IMR-90 (cell line): ENCODE results near the gene MYO3B. TPM values are rescaled to one million over a fixed set of nuclear protein-coding genes. Genes with fewer than 3 reads are reported as not detected.

Experiments used
- ATAC-seq: fragments of 200-7000 bp; cut with Tn5 transposase; 2 replicates; pipeline ENCODE4 v1.9.1; 2020; ENCODE audit warnings: low read depth, mild to moderate bottlenecking, moderate library complexity
- BruUV-seq: library from RNA; stranded (reverse); fragments of 400-500 nt; replicated peaks from 2 replicates; lab custom pipeline; 2021; lab: Mats Ljungman, UMichigan
- CTCF ChIA-PET: fragments of 300-600 bp; formaldehyde crosslinking; extraction: SDS; loops from one replicate; lab custom pipeline; 2021; ENCODE audit warnings: antibody characterized with exemption; lab: Yijun Ruan, JAX
- POLR2A ChIA-PET: fragments of 300-600 bp; sonication (Branson Sonifier 250); formaldehyde crosslinking; loops from one replicate; lab custom pipeline; 2022; ENCODE audit warnings: antibody characterized with exemption; ENCODE audit not compliant: unreplicated experiment; lab: Charles Lee
- DNase-seq: peaks from one replicate; pipeline ENCODE4 v3.0.0; 2013
- H2AFZ ChIP-seq: replicated peaks from 2 replicates; pipeline ENCODE3; 2013; ENCODE audit warnings: low read length, mild to moderate bottlenecking; ENCODE audit not compliant: poor library complexity
- H2AK5ac ChIP-seq: 2 replicates; pipeline ENCODE4 v1.6.1; 2013; ENCODE audit warnings: low read depth, low read length, inconsistent platforms
- H2AK9ac ChIP-seq: replicated peaks from 2 replicates; pipeline ENCODE3; 2013; ENCODE audit warnings: mild to moderate bottlenecking, low read depth, low read length, moderate library complexity; ENCODE audit not compliant: poor library complexity
- H2BK120ac ChIP-seq: 2 replicates; pipeline ENCODE4 v1.6.1; 2013; ENCODE audit warnings: low read depth, low read length, inconsistent platforms
- H2BK15ac ChIP-seq: 3 replicates; pipeline ENCODE4 v1.6.1; 2013; ENCODE audit warnings: low read depth, low read length, inconsistent platforms
- H2BK20ac ChIP-seq: 2 replicates; pipeline ENCODE4 v1.6.1; 2013; ENCODE audit warnings: low read depth, mild to moderate bottlenecking, inconsistent platforms, low read length, moderate library complexity
- H2BK5ac ChIP-seq: 2 replicates; pipeline ENCODE4 v1.6.1; 2013; ENCODE audit warnings: mild to moderate bottlenecking, low read depth, low read length, inconsistent platforms; ENCODE audit not compliant: poor library complexity, severe bottlenecking
- H3K14ac ChIP-seq: replicated peaks from 2 replicates; pipeline ENCODE4 v1.6.1; 2013; ENCODE audit warnings: low read depth, low read length, inconsistent platforms
- H3K18ac ChIP-seq: 2 replicates; pipeline ENCODE4 v1.6.1; 2013; ENCODE audit warnings: low read depth, low read length, control low read depth
- H3K23ac ChIP-seq: 2 replicates; pipeline ENCODE4 v1.6.1; 2013; ENCODE audit warnings: low read depth, low read length, inconsistent platforms
- H3K27ac ChIP-seq: 2 replicates; pipeline ENCODE4 v1.5.1; 2013; ENCODE audit warnings: mild to moderate bottlenecking, control low read depth, low read length; ENCODE audit not compliant: insufficient read depth
- H3K27me3 ChIP-seq: 2 replicates; pipeline ENCODE4 v1.6.1; 2013; ENCODE audit warnings: low read length; ENCODE audit not compliant: control insufficient read depth, insufficient read depth
- H3K36me3 ChIP-seq: 2 replicates; pipeline ENCODE4 v1.6.1; 2013; ENCODE audit warnings: low read length, mixed read lengths; ENCODE audit not compliant: control insufficient read depth, insufficient read depth
- H3K4ac ChIP-seq: 2 replicates; pipeline ENCODE4 v1.6.1; 2013; ENCODE audit warnings: low read depth, low read length, inconsistent platforms
- H3K4me1 ChIP-seq: 2 replicates; pipeline ENCODE4 v1.6.1; 2013; ENCODE audit warnings: low read length, mixed read lengths; ENCODE audit not compliant: control insufficient read depth, insufficient read depth
- H3K4me2 ChIP-seq: 2 replicates; pipeline ENCODE4 v1.6.1; 2013; ENCODE audit warnings: low read depth, mild to moderate bottlenecking, control low read depth, low read length, moderate library complexity
- H3K4me3 ChIP-seq: 2 replicates; pipeline ENCODE4 v1.5.1; 2013; ENCODE audit warnings: low read depth, mild to moderate bottlenecking, control low read depth, low read length, moderate library complexity; ENCODE audit not compliant: insufficient read depth
- H3K56ac ChIP-seq: 2 replicates; pipeline ENCODE4 v1.6.1; 2013; ENCODE audit warnings: low read length, inconsistent platforms; ENCODE audit not compliant: insufficient read depth; ENCODE audit errors: extremely low read depth
- H3K79me1 ChIP-seq, 2 experiments: 2 replicates each; pipeline ENCODE4 v1.6.1; 2013; ENCODE audit warnings: low read length in 2 of 2, inconsistent platforms in 1 of 2, low read depth in 1 of 2
- H3K9ac ChIP-seq: 2 replicates; pipeline ENCODE4 v1.6.1; 2013; ENCODE audit warnings: low read depth, low read length, control low read depth
- H3K9me1 ChIP-seq: 2 replicates; pipeline ENCODE4 v1.6.1; 2013; ENCODE audit warnings: low read length, inconsistent platforms; ENCODE audit not compliant: insufficient read depth
- H3K9me3 ChIP-seq: 2 replicates; pipeline ENCODE4 v1.6.1; 2013; ENCODE audit warnings: low read length; ENCODE audit not compliant: control insufficient read depth, insufficient read depth
- H4K20me1 ChIP-seq: 2 replicates; pipeline ENCODE4 v1.6.1; 2013; ENCODE audit warnings: low read length, inconsistent platforms; ENCODE audit not compliant: insufficient read depth
- H4K5ac ChIP-seq: 2 replicates; pipeline ENCODE4 v1.6.1; 2013; ENCODE audit warnings: mild to moderate bottlenecking, low read depth, low read length, control low read depth
- H4K8ac ChIP-seq, 2 experiments: 2 replicates each; pipeline ENCODE4 v1.6.1; 2013; ENCODE audit warnings: low read depth in 2 of 2, low read length in 2 of 2, control low read depth in 1 of 2, inconsistent platforms in 1 of 2
- H4K91ac ChIP-seq: 2 replicates; pipeline ENCODE4 v1.6.1; 2013; ENCODE audit warnings: low read depth, low read length, inconsistent platforms; ENCODE audit not compliant: insufficient read depth
- CHD1 ChIP-seq: IDR thresholded peaks from 2 replicates; pipeline ENCODE4 v1.6.1; 2012; ENCODE audit warnings: low read depth, low read length, improper control_type of control experiment
- CTCF ChIP-seq: conservative IDR thresholded peaks from 2 replicates; pipeline ENCODE4 v1.5.1; 2012; ENCODE audit warnings: mild to moderate bottlenecking, low read depth, low read length, improper control_type of control experiment
- FOS ChIP-seq: fragments of 150-350 bp; IDR thresholded peaks from 2 replicates; pipeline ENCODE4 v1.6.1; 2016; ENCODE audit warnings: low read depth, low read length
- MAFK ChIP-seq: IDR thresholded peaks from 2 replicates; pipeline ENCODE4 v1.6.1; 2012; ENCODE audit warnings: low read depth, low read length, improper control_type of control experiment
- MAZ ChIP-seq: IDR thresholded peaks from 2 replicates; pipeline ENCODE4 v1.6.1; 2012; ENCODE audit warnings: low read depth, mild to moderate bottlenecking, low read length, improper control_type of control experiment, moderate library complexity, borderline replicate concordance
- MXI1 ChIP-seq: IDR thresholded peaks from 2 replicates; pipeline ENCODE4 v1.6.1; 2012; ENCODE audit warnings: low read depth, mild to moderate bottlenecking, low read length, moderate library complexity, borderline replicate concordance
- NFE2L2 ChIP-seq: fragments of 150-350 bp; IDR thresholded peaks from 2 replicates; pipeline ENCODE4 v1.6.1; 2016; ENCODE audit warnings: low read depth, mild to moderate bottlenecking, low read length
- POLR2A ChIP-seq: IDR thresholded peaks from 2 replicates; pipeline ENCODE4 v1.6.1; 2012; ENCODE audit warnings: mild to moderate bottlenecking, low read depth, low read length
- RAD21 ChIP-seq: IDR thresholded peaks from 2 replicates; pipeline ENCODE4 v1.6.1; 2012; ENCODE audit warnings: low read length, improper control_type of control experiment
- RCOR1 ChIP-seq: IDR thresholded peaks from 2 replicates; pipeline ENCODE4 v1.6.1; 2012; ENCODE audit warnings: mild to moderate bottlenecking, low read length, improper control_type of control experiment; ENCODE audit not compliant: insufficient replicate concordance
- RFX5 ChIP-seq: IDR thresholded peaks from 2 replicates; pipeline ENCODE4 v1.8.0; 2012; ENCODE audit warnings: low read depth, mild to moderate bottlenecking, low read length, moderate library complexity
- SMC3 ChIP-seq: fragments of 150-350 bp; IDR thresholded peaks from 2 replicates; pipeline ENCODE4 v1.6.1; 2016; ENCODE audit warnings: low read depth, mild to moderate bottlenecking, antibody characterized with exemption, low read length, moderate library complexity
- WGBS, 2 experiments: methylation state at CpG; one replicate each; pipeline versions ENCODE4 v1.1.5 to v1.1.7; 2013; ENCODE audit warnings: missing lambda C conversion rate in 2 of 2; ENCODE audit not compliant: insufficient read length in 1 of 2; ENCODE audit errors: extremely low coverage in 2 of 2; 5-methylcytosine and 5-hydroxymethylcytosine counted together
- dilution Hi-C: fragments of 300-500 bp; cut with HindIII; formaldehyde crosslinking; loops from one replicate; pipeline ENCODE4 v1.14.3; 2018; ENCODE audit warnings: low sequenced_read_pairs; ENCODE audit not compliant: unreplicated experiment
- in situ Hi-C: fragments of 300-500 bp; cut with MboI; formaldehyde crosslinking; loops from 3 replicates; pipeline ENCODE4 v1.14.3; 2019; ENCODE audit warnings: low sequenced_read_pairs, inconsistent platforms, mixed read lengths
- intact Hi-C: fragments of 100-400 bp; cut with micrococcal nuclease; formaldehyde crosslinking; loops from 2 replicates; pipeline ENCODE4 v1.10.0; 2022
- polyA plus RNA-seq, 3 experiments: library from polyadenylated mRNA; depleted of rRNA; stranded (reverse); fragments of >200 nt; gene quantifications; 2 replicates each; pipeline ENCODE4 v1.2.3, GENCODE V29; 2012; ENCODE audit warnings: low replicate concordance in 1 of 3
- total RNA-seq: library from RNA; depleted of rRNA; stranded (reverse); fragments of >200 nt; gene quantifications from 2 replicates; pipeline ENCODE4 v1.2.3, GENCODE V29; 2012
- TF ChIP-seq, protein P1 (sequence below): fragments of 150-350 bp; IDR thresholded peaks from 2 replicates; pipeline ENCODE4 v1.6.1; 2016; ENCODE audit warnings: low read depth, mild to moderate bottlenecking, low read length, moderate library complexity, borderline replicate concordance

The MYO3B gene
- total and polyA plus RNA-seq, 2 of the 4 experiments (the other 2 are of a cell fraction): 0.02 TPM; not detected in 1

DNA sequence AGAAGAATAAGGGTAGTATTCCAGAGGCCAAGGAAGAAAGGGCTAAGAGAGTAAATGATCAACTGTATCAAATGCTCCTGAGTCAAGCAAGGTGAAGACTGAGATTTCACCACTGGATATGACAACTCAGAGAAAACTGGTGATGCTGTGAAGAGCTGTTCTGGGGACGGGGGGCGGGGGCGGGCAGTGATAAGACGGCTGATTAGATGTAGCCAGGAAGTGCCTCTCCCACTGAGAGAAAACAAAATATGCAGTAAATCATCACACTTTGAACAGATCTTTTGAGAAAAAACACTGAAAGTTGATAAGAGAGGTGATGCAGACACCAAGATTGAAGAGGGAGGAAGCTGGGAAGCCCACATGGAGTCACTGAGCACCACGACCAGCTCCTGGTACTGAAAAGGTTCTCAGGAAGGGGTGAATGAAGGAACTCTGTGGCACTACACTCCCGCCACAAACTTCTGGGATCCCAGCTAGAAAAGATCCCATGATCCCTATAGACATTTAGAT, 75.8 kb downstream of the MYO3B start:
- Histone ChIP-seq H3K18ac (no peak overlapping the region), H3K9me1 (no peaks in the 10 kb centered on the region), H3K4me3 (no peak overlapping the region), H2AFZ (no peak overlapping the region), H2BK5ac (no peak overlapping the region), H2AK5ac (no peak overlapping the region), H4K5ac (no peak overlapping the region), H3K4me1 (no peaks in the 10 kb centered on the region), H3K27ac (no peak overlapping the region), H4K8ac (no peak overlapping the region), H2AK9ac (no peak overlapping the region), H3K23ac (no peak overlapping the region), H2BK120ac (no peak overlapping the region), H3K36me3 (no peaks in the 10 kb centered on the region), H3K4ac (no peak overlapping the region), H3K27me3 (peaks cover 2% of the 10 kb centered on the region), H2BK20ac (no peak overlapping the region), H3K9ac (no peak overlapping the region), H3K9me3 (no peaks in the 10 kb centered on the region), H4K20me1 (no peaks in the 10 kb centered on the region), H3K4me2 (no peak overlapping the region), H2BK15ac (no peak overlapping the region), H3K56ac (no peak overlapping the region), H4K91ac (no peak overlapping the region), H3K79me1 (no peaks in the 10 kb centered on the region), H3K14ac (no peak overlapping the region)
- dilution Hi-C loops (no loop called here), in situ Hi-C loops (no loop called here), intact Hi-C loops (no loop called here)
- CTCF ChIA-PET: no interaction called here
- TF ChIP-seq MXI1: no peak
- TF ChIP-seq NFE2L2: no peak
- no peak for TF ChIP-seq MAZ
- TF ChIP-seq, protein P1, sequence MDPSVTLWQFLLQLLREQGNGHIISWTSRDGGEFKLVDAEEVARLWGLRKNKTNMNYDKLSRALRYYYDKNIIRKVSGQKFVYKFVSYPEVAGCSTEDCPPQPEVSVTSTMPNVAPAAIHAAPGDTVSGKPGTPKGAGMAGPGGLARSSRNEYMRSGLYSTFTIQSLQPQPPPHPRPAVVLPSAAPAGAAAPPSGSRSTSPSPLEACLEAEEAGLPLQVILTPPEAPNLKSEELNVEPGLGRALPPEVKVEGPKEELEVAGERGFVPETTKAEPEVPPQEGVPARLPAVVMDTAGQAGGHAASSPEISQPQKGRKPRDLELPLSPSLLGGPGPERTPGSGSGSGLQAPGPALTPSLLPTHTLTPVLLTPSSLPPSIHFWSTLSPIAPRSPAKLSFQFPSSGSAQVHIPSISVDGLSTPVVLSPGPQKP: no peak
- no peak for TF ChIP-seq SMC3
- no peak for TF ChIP-seq MAFK
- TF ChIP-seq CHD1: no peak
- TF ChIP-seq RAD21: no peak
- TF ChIP-seq FOS: no peak
- no peak for TF ChIP-seq CTCF
- TF ChIP-seq RCOR1: no peak
- no peak for TF ChIP-seq RFX5
- TF ChIP-seq POLR2A: no peak
- no CpG with 5 or more reads among the region's 6 CpGs for WGBS, 2 experiments
- ATAC-seq (no peak), DNase-seq (no peak)
- POLR2A ChIA-PET: no interaction called here
- no TSS peak for BruUV-seq
